ENCODE data around the gene ADAMTS3.

GRCh38 chr4:72365981-72366380, 203.0 kb downstream of the ADAMTS3 start:
- TF ChIP-seq CTCF (IDR thresholded peaks at IDR 0.05) (no peak), EZH2 (IDR thresholded peaks at IDR 0.05; ENCODE audit: borderline replicate concordance, insufficient read depth, low read depth, low read length, poor library complexity, severe bottlenecking) (no peak)
